Motor neuron (in vitro differentiated cells): Measurements from ENCODE around the gene CASKIN1. TPM values are rescaled to one million over a fixed set of nuclear protein-coding genes. Genes with fewer than 3 reads are reported as not detected.
"Not testable (repeated sequence)": the region's sequence is repeated elsewhere in the genome, so short reads cannot be mapped to it uniquely, and the experiment has no call there.

Source experiments
- ATAC-seq, 8 experiments: fragments of 200-7000 bp; cut with Tn5 transposase; replicated peaks in 6 of 8; 2 replicates each; pipeline ENCODE4 v1.8.0; 2021; ENCODE audit warnings: mild to moderate bottlenecking in 8 of 8, moderate library complexity in 8 of 8
- H3K27ac ChIP-seq, 2 donors: fragments of 250-450 bp; sonication (Bioruptor Pico); 2 replicates each; pipeline ENCODE4 v1.9.0; 2021; ENCODE audit warnings: antibody characterized with exemption in 2 of 2, mild to moderate bottlenecking in 2 of 2, moderate library complexity in 1 of 2
- H3K4me1 ChIP-seq, 2 donors: fragments of 250-450 bp; sonication (Bioruptor Pico); replicated peaks in 1 of 2; 2 replicates each; pipeline ENCODE4 v1.6.1; 2021; ENCODE audit warnings: antibody characterized with exemption in 2 of 2, mild to moderate bottlenecking in 2 of 2, moderate library complexity in 1 of 2
- H3K4me3 ChIP-seq, 5 donors: fragments of 250-450 bp; sonication (Bioruptor Pico); 2 replicates each; pipeline ENCODE4 v1.9.0; 2021; ENCODE audit warnings: antibody characterized with exemption in 5 of 5, mild to moderate bottlenecking in 5 of 5, moderate library complexity in 4 of 5
- WGBS, 10 experiments: fragments of 450-650 bp; shearing (Covaris generic); methylation state at CpG; one replicate each; pipeline ENCODE4 v1.0.0; 2022; 5-methylcytosine and 5-hydroxymethylcytosine counted together
- in situ Hi-C, 9 experiments: fragments of 400-800 bp; cut with MboI; loops; one replicate each; pipeline ENCODE4 v1.15.0; 2021; ENCODE audit warnings: low sequenced_read_pairs in 9 of 9, low pct_unique_long_range_greater_than_20kb in 2 of 9; ENCODE audit not compliant: unreplicated experiment in 9 of 9
- total RNA-seq, 8 experiments: library from RNA; unstranded; fragments of 300-600 nt; gene quantifications; 2 replicates each; pipeline versions ENCODE4 v1.2.3 to v1.2.4, GENCODE V29; 2022

Gene CASKIN1
- total RNA-seq, result 10 to 100 TPM in 1 of 8 experiments, 1 to 10 TPM in 6, under 1 TPM in 1; 0.61 to 12.2 (median 6.0) TPM

- H3K4me1 ChIP-seq, result peaks cover 15 to 18% of the 10 kb centered on the region in 2 donors
- H3K4me3 ChIP-seq, result peak within 1 kb of the TSS; percentile 48 to 97 (median 84)
- WGBS, 10 experiments, result no CpG with 5 or more reads among the region's 129 CpGs
- peak within 1 kb of the TSS; percentile 66 to 68 for H3K27ac ChIP-seq
- ATAC-seq, result peak; percentile 41 to 76 (median 54)
- in situ Hi-C loops, result no loop called here
Observed at GRCh38 chr16:2196162-2196980, at the start of gene CASKIN1. TSS of gene CASKIN1 (minus strand) at chr16:2196605. CDS start at chr16:2196432, 173 bp downstream.

GRCh38 chr16:2244926-2245795 is 48.8 kb upstream of the CASKIN1 start:
- no peak overlapping the region for H3K4me3 ChIP-seq
- H3K4me1 ChIP-seq, result no peaks in the 10 kb centered on the region
- ATAC-seq, result peak in 1 of 8 experiments; percentile 29
- H3K27ac ChIP-seq, result no peak overlapping the region
- WGBS, 10 experiments, result 75 to 100% (median 95%) methylated on average over 2 to 12 of the region's 30 CpGs; no CpG with 5 or more reads in 4 of the 10 experiments
- in situ Hi-C loops, result no loop called here

GRCh38 chr16:2244301-2244700 is 47.9 kb upstream of the CASKIN1 start:
- ATAC-seq, result peak in 4 of 8 experiments; percentile 12 to 21 (median 17)
- 100% methylated on average over 1 of the region's 17 CpGs; no CpG with 5 or more reads in 9 of the 10 experiments for WGBS, 10 experiments
- H3K4me3 ChIP-seq, result no peak overlapping the region
- H3K27ac ChIP-seq, result no peak overlapping the region
- in situ Hi-C loops, result no loop called here
- H3K4me1 ChIP-seq, result no peaks in the 10 kb centered on the region

- in situ Hi-C loops, result no loop called here
- Histone ChIP-seq H3K4me3 (no peak overlapping the region), H3K4me1 (no peaks in the 10 kb centered on the region), H3K27ac (no peak overlapping the region)
- WGBS, 10 experiments, result 95 to 100% (median 100%) methylated on average over 1 to 6 of the region's 11 CpGs; no CpG with 5 or more reads in 7 of the 10 experiments
- peak in 1 of 8 experiments; percentile 15 for ATAC-seq
Observed at GRCh38 chr16:2243781-2244180, 47.4 kb upstream of the CASKIN1 start.

- no peak overlapping the region for H3K4me3 ChIP-seq
- in situ Hi-C loops, result no loop called here
- ATAC-seq, result peak in 1 of 8 experiments; percentile 7
- H3K4me1 ChIP-seq, result peaks cover 0 to 2% of the 10 kb centered on the region in 2 donors
- H3K27ac ChIP-seq, result no peak overlapping the region
- 90 to 100% (median 93%) methylated on average over 2 to 3 of the region's 19 CpGs; no CpG with 5 or more reads in 7 of the 10 experiments for WGBS, 10 experiments
Observed at GRCh38 chr16:2243031-2243528, 46.7 kb upstream of the CASKIN1 start.

GRCh38 chr16:2242598-2242997 is 46.2 kb upstream of the CASKIN1 start:
- 87 to 100% (median 88%) methylated on average over 2 to 7 of the region's 11 CpGs; no CpG with 5 or more reads in 7 of the 10 experiments for WGBS, 10 experiments
- H3K27ac ChIP-seq, result no peak overlapping the region
- H3K4me1 ChIP-seq, result peaks cover 0 to 7% of the 10 kb centered on the region in 2 donors
- ATAC-seq, result peak in 1 of 8 experiments; percentile 12
- no peak overlapping the region for H3K4me3 ChIP-seq
- in situ Hi-C loops, result no loop called here

GRCh38 chr16:2240331-2240730 is 43.9 kb upstream of the CASKIN1 start:
- peaks cover 13 to 25% of the 10 kb centered on the region in 2 donors for H3K4me1 ChIP-seq
- in situ Hi-C loops, H3K27ac ChIP-seq, ATAC-seq, H3K4me3 ChIP-seq: not testable (repeated sequence)
- WGBS, 10 experiments, result 80 to 100% (median 95%) methylated on average over 1 to 8 of the region's 9 CpGs; no CpG with 5 or more reads in 3 of the 10 experiments

- peak in 5 of 8 experiments; percentile 4 to 22 (median 9) for ATAC-seq
- H3K27ac ChIP-seq, result no peak overlapping the region
- WGBS, 10 experiments, result 47 to 100% (median 86%) methylated on average over 2 to 4 of the region's 15 CpGs; no CpG with 5 or more reads in 5 of the 10 experiments
- H3K4me1 ChIP-seq, result peaks cover 13 to 25% of the 10 kb centered on the region in 2 donors
- H3K4me3 ChIP-seq, result no peak overlapping the region
- in situ Hi-C loops, result no loop called here
Observed at GRCh38 chr16:2238838-2239675, 42.7 kb upstream of the CASKIN1 start.

- no peak overlapping the region for H3K4me3 ChIP-seq
- in situ Hi-C loops, result no loop called here
- peaks cover 13 to 25% of the 10 kb centered on the region in 2 donors for H3K4me1 ChIP-seq
- ATAC-seq, result peak in 4 of 8 experiments; percentile 2 to 8 (median 4)
- WGBS, 10 experiments, result 52 to 73% (median 65%) methylated on average over 2 to 3 of the region's 18 CpGs; no CpG with 5 or more reads in 7 of the 10 experiments
- H3K27ac ChIP-seq, result no peak overlapping the region
Observed at GRCh38 chr16:2238150-2238837, 41.9 kb upstream of the CASKIN1 start.

GRCh38 chr16:2237493-2238149 is 41.2 kb upstream of the CASKIN1 start:
- in situ Hi-C loops, result no loop called here
- Histone ChIP-seq H3K4me3 (peak overlapping the region in 1 of 5 donors; percentile 23), H3K27ac (no peak overlapping the region), H3K4me1 (peaks cover 13 to 25% of the 10 kb centered on the region in 2 donors)
- ATAC-seq, result peak in 4 of 8 experiments; percentile 2 to 20 (median 16)
- 30% methylated on average over 13 of the region's 65 CpGs; no CpG with 5 or more reads in 9 of the 10 experiments for WGBS, 10 experiments

- WGBS, 10 experiments, result no CpG with 5 or more reads among the region's 40 CpGs
- Histone ChIP-seq H3K4me3 (peak overlapping the region in 2 of 5 donors; percentile 19 to 23), H3K27ac (no peak overlapping the region), H3K4me1 (peaks cover 13 to 25% of the 10 kb centered on the region in 2 donors)
- ATAC-seq, result no peak
- in situ Hi-C loops, result no loop called here
Observed at GRCh38 chr16:2237102-2237482, 40.7 kb upstream of the CASKIN1 start.
